ENCODE measurements around the gene EGFL6.

EGFL6 gene

GRCh38 chrX:13552892-13553291, 16.5 kb upstream of the EGFL6 start:
- no peaks in the 10 kb centered on the region for H4K20me1 ChIP-seq (ENCODE audit: insufficient read depth, low read length)
- no peaks in the 10 kb centered on the region for H3K79me2 ChIP-seq (ENCODE audit: low read length)
- no peaks in the 10 kb centered on the region for H3K27me3 ChIP-seq (replicated peaks; ENCODE audit: insufficient read depth, low read length)
- H3K4me1 ChIP-seq (ENCODE audit: low read length) = no peaks in the 10 kb centered on the region
- no peaks in the 10 kb centered on the region for H3F3A ChIP-seq (ENCODE audit: insufficient read depth, low read length)
- TF ChIP-seq EZH2 (optimal IDR thresholded peaks at IDR 0.05; ENCODE audit: low read depth, low read length) (no peak), EZH2phosphoT487 (IDR thresholded peaks at IDR 0.05; ENCODE audit: low read length) (no peak)
- TF ChIP-seq, protein P1, sequence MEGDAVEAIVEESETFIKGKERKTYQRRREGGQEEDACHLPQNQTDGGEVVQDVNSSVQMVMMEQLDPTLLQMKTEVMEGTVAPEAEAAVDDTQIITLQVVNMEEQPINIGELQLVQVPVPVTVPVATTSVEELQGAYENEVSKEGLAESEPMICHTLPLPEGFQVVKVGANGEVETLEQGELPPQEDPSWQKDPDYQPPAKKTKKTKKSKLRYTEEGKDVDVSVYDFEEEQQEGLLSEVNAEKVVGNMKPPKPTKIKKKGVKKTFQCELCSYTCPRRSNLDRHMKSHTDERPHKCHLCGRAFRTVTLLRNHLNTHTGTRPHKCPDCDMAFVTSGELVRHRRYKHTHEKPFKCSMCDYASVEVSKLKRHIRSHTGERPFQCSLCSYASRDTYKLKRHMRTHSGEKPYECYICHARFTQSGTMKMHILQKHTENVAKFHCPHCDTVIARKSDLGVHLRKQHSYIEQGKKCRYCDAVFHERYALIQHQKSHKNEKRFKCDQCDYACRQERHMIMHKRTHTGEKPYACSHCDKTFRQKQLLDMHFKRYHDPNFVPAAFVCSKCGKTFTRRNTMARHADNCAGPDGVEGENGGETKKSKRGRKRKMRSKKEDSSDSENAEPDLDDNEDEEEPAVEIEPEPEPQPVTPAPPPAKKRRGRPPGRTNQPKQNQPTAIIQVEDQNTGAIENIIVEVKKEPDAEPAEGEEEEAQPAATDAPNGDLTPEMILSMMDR (IDR thresholded peaks at IDR 0.05; ENCODE audit: low read length) = no peak
- no peak overlapping the region for H3K4me2 ChIP-seq (ENCODE audit: low read depth, low read length)
- H3K4me3 ChIP-seq (ENCODE audit: low read length) = no peak overlapping the region
- H3K9me3 ChIP-seq (replicated peaks; ENCODE audit: insufficient read depth, low read length) = no peaks in the 10 kb centered on the region
- no peaks in the 10 kb centered on the region for H3K36me3 ChIP-seq (replicated peaks; ENCODE audit: insufficient read depth, low read length)
- no peak overlapping the region for H2AFZ ChIP-seq (ENCODE audit: low read length)
- no peak overlapping the region for H3K9ac ChIP-seq (ENCODE audit: low read length)
- H3K9me2 ChIP-seq (replicated peaks; ENCODE audit: insufficient read depth, low read length) = no peaks in the 10 kb centered on the region
- no peak overlapping the region for H3K27ac ChIP-seq (ENCODE audit: low read length)
- DNase-seq = no peak

DNA sequence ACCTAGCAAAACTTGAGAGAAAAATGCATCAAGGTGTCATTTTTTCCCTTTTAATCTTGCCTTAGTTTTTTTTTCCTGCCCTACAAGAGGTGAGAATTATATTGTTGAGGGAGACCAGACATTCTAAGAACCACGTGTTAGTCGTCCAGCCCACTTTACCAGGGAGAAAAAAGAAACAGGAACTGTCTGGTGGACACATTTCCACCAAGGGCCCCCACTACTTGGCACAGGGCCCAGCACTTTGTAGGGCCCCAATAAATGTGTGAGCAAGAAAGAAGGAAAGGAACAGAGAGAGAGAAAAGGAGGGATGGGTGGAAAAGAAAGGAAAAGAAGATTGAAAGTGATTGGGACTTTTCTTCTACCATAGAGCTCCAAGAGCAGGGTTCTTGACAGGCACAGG, 3.9 kb upstream of the EGFL6 start:
- Histone ChIP-seq H3K4me2 (ENCODE audit: low read depth, low read length) (no peak overlapping the region), H3K27ac (ENCODE audit: low read length) (no peak overlapping the region), H3K9me2 (replicated peaks; ENCODE audit: insufficient read depth, low read length) (no peaks in the 10 kb centered on the region), H3K36me3 (replicated peaks; ENCODE audit: insufficient read depth, low read length) (no peaks in the 10 kb centered on the region), H3K79me2 (ENCODE audit: low read length) (no peaks in the 10 kb centered on the region), H4K20me1 (ENCODE audit: insufficient read depth, low read length) (no peaks in the 10 kb centered on the region), H3K9me3 (replicated peaks; ENCODE audit: insufficient read depth, low read length) (no peaks in the 10 kb centered on the region), H3K9ac (ENCODE audit: low read length) (no peak overlapping the region), H2AFZ (ENCODE audit: low read length) (no peak overlapping the region), H3K27me3 (replicated peaks; ENCODE audit: insufficient read depth, low read length) (no peaks in the 10 kb centered on the region), H3K4me1 (ENCODE audit: low read length) (no peaks in the 10 kb centered on the region), H3K4me3 (ENCODE audit: low read length) (no peak overlapping the region), H3F3A (ENCODE audit: insufficient read depth, low read length) (no peaks in the 10 kb centered on the region)
- no peak for DNase-seq
- TF ChIP-seq, protein P1 (IDR thresholded peaks at IDR 0.05; ENCODE audit: low read length) = no peak
- no peak for TF ChIP-seq EZH2phosphoT487 (IDR thresholded peaks at IDR 0.05; ENCODE audit: low read length)

DNA sequence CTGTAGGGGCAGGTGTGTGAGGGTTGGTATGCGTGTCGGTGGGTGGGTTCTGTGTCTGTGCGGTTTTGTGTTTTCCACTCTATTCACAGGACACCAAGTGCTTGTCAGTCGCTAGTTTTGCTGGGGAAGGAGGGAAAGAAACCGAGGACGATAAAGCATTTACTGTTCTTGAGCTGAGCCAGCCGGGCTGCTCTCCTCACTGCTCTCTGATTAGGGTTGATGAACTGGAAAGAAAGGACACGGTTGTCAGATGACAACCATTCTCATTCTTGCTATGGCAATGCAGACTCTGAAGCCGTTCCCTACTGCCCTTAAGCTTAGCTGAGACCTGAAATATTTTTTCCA, 832 bp downstream of the EGFL6 start:
- Histone ChIP-seq H3K9me3 (replicated peaks; ENCODE audit: insufficient read depth, low read length) (no peaks in the 10 kb centered on the region), H3K79me2 (ENCODE audit: low read length) (no peaks in the 10 kb centered on the region), H3K4me2 (ENCODE audit: low read depth, low read length) (no peak overlapping the region), H3K4me3 (ENCODE audit: low read length) (no peak overlapping the region), H3F3A (ENCODE audit: insufficient read depth, low read length) (no peaks in the 10 kb centered on the region), H3K27me3 (replicated peaks; ENCODE audit: insufficient read depth, low read length) (no peaks in the 10 kb centered on the region), H4K20me1 (ENCODE audit: insufficient read depth, low read length) (no peaks in the 10 kb centered on the region), H3K9me2 (replicated peaks; ENCODE audit: insufficient read depth, low read length) (no peaks in the 10 kb centered on the region), H3K36me3 (replicated peaks; ENCODE audit: insufficient read depth, low read length) (no peaks in the 10 kb centered on the region), H3K9ac (ENCODE audit: low read length) (no peak overlapping the region), H3K4me1 (ENCODE audit: low read length) (no peaks in the 10 kb centered on the region), H2AFZ (ENCODE audit: low read length) (no peak overlapping the region), H3K27ac (ENCODE audit: low read length) (no peak overlapping the region)
- TF ChIP-seq EZH2phosphoT487 (IDR thresholded peaks at IDR 0.05; ENCODE audit: low read length) = no peak
- no peak for TF ChIP-seq EZH2 (optimal IDR thresholded peaks at IDR 0.05; ENCODE audit: low read depth, low read length)
- TF ChIP-seq, protein P1 (IDR thresholded peaks at IDR 0.05; ENCODE audit: low read length) = no peak
- DNase-seq = no peak

Measured in MM.1S (cell line).